CD4-positive, alpha-beta T cell treated with Interleukin-17A for 4 hours (primary cell): Measurements from ENCODE around the gene PDK4.
"Not testable (repeated sequence)": the region's sequence is repeated elsewhere in the genome, so short reads cannot be mapped to it uniquely, and the experiment has no call there.

ENCODE experiments used
- DNase-seq: peaks from one replicate; pipeline ENCODE4 v3.0.0-alpha.2; 2020; ENCODE audit warnings: mixed read lengths

PDK4 gene

GRCh38 chr7:95596198-95597063, at the start of gene PDK4:
Gene PDK4 (minus strand): TSS chr7:95596516. CDS start chr7:95596293, 223 bp downstream.
- no peak for DNase-seq

DNA sequence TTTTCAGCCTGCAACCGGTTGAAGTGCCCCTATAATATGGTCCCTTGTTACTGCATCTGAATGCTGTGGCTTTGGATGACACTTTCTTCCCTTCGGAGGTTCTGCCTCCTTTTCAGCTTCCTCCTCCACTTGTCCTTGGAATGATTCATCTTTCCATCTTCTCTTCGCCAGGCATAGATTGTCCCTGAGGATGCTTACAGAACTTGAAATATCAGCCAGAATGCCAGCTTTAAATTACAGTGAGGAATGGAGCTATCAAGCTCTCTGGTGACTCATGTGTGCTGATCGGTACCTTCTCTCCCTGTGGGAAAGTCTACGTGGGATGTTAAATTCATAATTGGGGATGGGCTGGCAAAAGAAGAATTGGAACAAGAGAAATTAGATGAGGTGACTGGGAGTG, 45.9 kb upstream of the PDK4 start:
- no peak for DNase-seq

- no peak for DNase-seq
These were observed 40.0 kb upstream of the PDK4 start for GRCh38 chr7:95636140-95636940.

GRCh38 chr7:95632609-95633008, 36.3 kb upstream of the PDK4 start:
- DNase-seq: no peak

DNA sequence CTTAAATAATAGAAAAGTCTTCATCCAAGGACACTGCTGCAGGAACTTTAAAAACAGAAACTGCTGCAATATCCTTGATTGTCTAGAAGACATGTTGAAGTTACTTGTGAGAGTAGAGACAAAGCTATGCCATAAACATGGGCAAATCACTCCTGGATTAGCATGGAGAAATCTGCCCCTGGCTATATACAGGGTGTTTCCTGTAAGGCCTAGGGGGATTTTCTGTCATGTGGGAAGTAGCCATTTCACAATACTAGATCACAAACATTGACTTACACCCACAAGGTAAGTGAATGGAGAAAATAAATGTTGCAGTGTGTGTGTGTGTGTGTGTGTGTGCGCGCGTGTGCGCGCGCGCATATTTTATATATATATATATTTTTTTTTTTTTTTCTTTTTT, 35.2 kb upstream of the PDK4 start:
- DNase-seq: no peak

DNA sequence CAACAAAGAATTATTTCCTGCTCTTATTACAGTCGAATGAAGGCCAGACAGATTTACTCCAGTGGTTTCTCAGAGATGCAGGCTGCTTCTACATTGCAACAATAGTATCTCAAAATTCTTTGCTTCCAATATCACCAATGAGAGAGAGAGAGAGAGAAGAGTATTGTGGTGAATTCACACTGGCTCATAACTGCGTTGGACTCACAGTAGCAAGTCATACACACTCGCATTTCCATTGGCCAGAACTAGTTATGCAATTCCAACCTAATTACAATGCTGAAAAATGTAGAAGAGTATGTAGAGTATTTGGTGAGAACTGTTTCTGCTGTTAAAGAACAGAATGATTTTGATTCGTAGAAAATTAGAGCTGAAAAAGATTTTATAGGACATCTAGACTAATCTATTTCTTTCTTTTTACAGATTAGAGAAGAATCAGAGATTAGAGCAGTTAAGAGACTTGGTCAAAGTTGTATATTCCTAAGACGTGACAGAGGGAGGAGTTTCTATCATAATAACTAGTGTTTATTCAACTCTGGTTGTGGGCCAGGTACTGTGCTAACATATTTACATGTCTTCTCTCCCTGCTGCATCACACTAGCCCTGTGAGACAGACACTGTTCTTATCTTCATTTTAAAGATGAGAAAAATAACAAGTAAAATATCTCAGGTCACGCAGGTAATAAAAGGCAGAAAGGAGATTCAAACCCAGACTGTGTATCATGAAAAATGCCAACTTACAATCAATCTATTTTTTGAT, 34.6 kb upstream of the PDK4 start:
- DNase-seq: no peak

- no peak for DNase-seq
These were observed 32.6 kb upstream of the PDK4 start for GRCh38 chr7:95628831-95629439.

DNA sequence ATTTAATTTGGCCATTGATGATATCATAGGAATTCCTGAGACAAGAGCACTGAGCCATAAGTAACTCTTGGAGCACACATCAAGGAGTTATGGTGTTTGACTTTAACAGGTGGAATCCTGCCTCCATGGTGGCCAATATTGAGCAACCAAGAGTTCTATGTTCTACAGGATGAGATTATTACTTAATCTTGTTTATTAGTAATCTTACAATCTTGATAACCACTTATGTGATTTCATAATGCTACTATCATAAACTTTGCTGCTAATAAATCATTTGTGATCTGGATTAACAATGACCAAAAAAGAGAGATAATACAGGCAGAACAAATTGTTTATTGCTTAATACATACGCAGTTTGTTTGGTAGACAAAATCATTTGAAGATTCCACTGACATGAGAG, 27.5 kb upstream of the PDK4 start:
- no peak for DNase-seq

GRCh38 chr7:95622859-95623258, 26.5 kb upstream of the PDK4 start:
- DNase-seq: no peak

DNA sequence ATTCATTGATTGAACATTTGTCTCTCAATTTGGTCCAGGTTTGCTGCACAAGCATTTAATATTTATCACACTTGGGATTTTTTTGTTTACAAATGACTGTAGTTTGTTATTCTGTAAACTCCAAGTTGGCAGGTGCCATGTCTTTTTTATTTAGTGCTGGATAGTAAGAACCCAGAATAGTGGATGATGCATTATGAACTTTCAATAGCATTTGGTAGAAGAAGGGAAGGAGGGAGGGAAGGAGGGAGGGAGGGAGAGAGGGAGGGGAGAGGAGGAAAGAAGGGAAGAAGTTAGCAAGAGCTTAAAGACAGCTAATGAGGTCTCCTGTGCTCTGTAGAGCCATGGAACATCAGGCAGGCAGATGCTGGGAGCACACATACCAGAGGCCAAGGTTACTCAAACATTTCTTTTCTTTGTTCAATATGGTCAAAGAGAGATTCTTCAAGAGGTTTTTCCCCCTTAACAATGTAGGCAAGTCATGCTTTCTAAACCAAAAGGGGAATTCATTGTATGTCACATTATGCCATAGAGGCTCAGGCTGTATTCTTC, 25.8 kb upstream of the PDK4 start:
- DNase-seq: no peak

- no peak for DNase-seq
These were observed 25.1 kb upstream of the PDK4 start for GRCh38 chr7:95621404-95621803.

GRCh38 chr7:95620631-95621030, 24.3 kb upstream of the PDK4 start:
- DNase-seq: no peak

DNA sequence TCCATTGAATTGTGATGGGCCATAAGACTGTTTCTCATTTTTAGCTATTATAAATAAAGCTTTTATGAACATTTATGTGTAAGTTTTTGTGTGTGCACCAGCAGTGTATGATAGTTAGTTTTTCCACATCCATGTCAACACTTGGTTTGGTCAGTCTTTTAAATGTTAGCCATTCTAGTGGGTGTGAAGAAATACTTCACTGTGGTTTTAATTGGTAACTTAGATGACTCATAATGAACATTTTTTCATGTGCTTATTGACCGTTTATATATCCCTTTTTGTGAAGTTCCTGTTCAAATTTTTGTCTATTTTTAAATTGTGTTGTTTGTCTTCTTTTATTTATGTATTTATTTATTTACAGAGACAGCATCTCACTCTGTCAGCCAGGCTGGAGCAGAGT, 23.6 kb upstream of the PDK4 start:
- DNase-seq: no peak

GRCh38 chr7:95619517-95619916, 23.2 kb upstream of the PDK4 start:
- DNase-seq: no peak

GRCh38 chr7:95614442-95614940, 18.2 kb upstream of the PDK4 start:
- no peak for DNase-seq

GRCh38 chr7:95611224-95611623, 14.9 kb upstream of the PDK4 start:
- no peak for DNase-seq

DNA sequence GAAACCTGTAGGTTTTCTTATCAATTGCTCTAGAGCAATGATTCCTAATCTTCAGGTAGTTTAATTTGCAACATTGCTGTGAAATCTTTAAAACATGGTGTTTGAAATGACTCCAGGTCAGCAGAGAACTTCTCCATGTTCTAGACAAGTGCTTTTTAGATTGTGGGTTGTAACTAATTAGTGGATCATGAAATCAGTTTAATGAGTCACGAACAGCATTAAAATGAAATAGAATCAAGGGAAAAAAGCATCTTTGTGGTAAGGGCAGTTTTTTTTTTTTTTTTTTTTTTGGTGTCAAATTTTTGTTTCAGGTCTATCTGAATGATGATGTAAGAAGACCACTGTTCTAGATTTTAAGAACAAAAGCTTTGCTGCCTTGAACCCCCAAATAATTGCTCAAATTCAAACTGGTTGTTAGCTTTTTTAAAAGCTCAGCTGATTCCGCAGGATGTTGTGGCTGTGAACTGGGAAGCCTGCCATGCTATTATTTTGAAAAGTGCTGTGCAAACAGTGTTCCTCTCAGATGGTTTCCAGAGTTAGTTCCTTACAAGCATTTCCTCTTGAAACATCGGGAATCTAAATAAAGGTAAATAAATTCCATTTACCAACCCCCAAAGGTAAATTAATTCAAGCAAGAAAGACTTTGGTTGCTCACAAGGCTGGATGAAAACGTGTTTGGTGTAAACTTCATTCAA, 13.1 kb upstream of the PDK4 start:
- DNase-seq: no peak

- DNase-seq: no peak
These were observed 12.2 kb upstream of the PDK4 start for GRCh38 chr7:95608359-95609173.

- DNase-seq: no peak
These were observed 11.2 kb upstream of the PDK4 start for GRCh38 chr7:95607561-95607960.

DNA sequence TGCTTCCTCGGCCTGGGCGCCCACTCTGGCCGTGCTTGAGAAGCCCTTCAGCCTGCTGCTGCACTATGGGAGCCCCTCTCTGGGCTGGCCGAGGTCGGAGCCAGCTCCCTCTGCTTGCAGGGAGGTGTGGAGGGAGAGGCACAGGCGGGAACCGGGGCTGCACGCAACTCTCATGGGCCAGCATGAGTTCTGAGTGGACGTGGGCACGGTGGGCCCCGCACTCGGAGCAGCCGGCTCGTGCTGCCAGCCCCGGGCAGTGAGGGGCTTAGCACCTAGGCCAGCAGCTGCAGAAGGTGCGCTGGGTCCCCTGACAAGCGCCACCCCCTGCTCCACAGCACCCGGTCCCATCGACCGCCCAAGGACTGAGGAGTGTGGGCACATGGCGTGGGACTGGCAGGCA, 9.0 kb upstream of the PDK4 start:
- DNase-seq: no peak

DNA sequence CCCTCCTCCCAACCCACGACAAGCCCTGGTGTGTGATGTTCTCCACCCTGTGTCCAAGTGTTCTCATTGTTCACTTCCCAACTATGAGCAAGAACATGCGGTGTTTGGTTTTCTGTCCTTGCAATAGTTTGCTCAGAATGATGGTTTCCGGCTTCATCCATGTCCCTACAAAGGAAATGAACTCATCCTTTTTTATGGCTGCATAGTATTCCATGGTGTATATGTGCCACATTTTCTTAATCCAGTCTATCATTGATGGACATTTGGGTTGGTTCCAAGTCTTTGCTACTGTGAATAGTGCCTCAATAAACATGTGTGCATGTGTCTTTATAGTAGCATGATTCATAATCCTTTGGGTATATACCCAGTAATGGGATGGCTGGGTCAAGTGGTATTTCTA, 8.5 kb upstream of the PDK4 start:
- DNase-seq: not testable (repeated sequence)
